ENCODE results near the gene RHBDD3. TPM values are rescaled to one million over a fixed set of nuclear protein-coding genes. Genes with fewer than 3 reads are reported as not detected.

Gene RHBDD3
- total and polyA plus RNA-seq, 9 of the 15 experiments (the other 6 are each of a cell fraction or from before 2014, with no cell fraction given): 0.32 to 35.6 (median 14.0) TPM

- Histone ChIP-seq H3K9me3 (replicated peaks; ENCODE audit: control insufficient read depth, insufficient read depth, low read depth, low read length) (no peaks in the 10 kb centered on the region), H3K9ac (ENCODE audit: insufficient read depth in 1 of 2, low read depth in 2 of 2, low read length in 2 of 2) (peak overlapping the region; percentile 77 to 95), H3K79me2 (ENCODE audit: control insufficient read depth, insufficient read depth, low read length) (peaks cover 18% of the 10 kb centered on the region), H3K9me1 (ENCODE audit: control insufficient read depth, insufficient read depth, low read length) (no peaks in the 10 kb centered on the region), H3K4me3 (peak overlapping the region; percentile 81), H3K27me3 (ENCODE audit: control insufficient read depth in 2 of 2, insufficient read depth in 2 of 2, low read length in 2 of 2) (no peaks in the 10 kb centered on the region), H3K4me1 (replicated peaks in 1 of 2; ENCODE audit: control insufficient read depth in 2 of 2, insufficient read depth in 2 of 2, low read length in 2 of 2) (peaks cover 21 to 94% of the 10 kb centered on the region in 2 experiments), H4K20me1 (replicated peaks; ENCODE audit: control insufficient read depth, insufficient read depth, low read length) (no peaks in the 10 kb centered on the region), H3K27ac (ENCODE audit: extremely low read depth, low read depth, low read length) (peak overlapping the region; percentile 94), H3K4me2 (ENCODE audit: insufficient read depth, low read length) (peak overlapping the region; percentile 81), H3K36me3 (ENCODE audit: control insufficient read depth, insufficient read depth, low read length) (peaks cover 8% of the 10 kb centered on the region; the same call in 1 of the 3 replicates), H2AFZ (ENCODE audit: low read depth, low read length) (peak overlapping the region; percentile 98)
- CTCF ChIA-PET (ENCODE audit: low intra/inter-chr PET ratio): no interaction called here
- intact Hi-C loops (cut with micrococcal nuclease) (no loop called here), in situ Hi-C loops (cut with MboI) (no loop called here)
- FAIRE-seq (no peak), ATAC-seq (peak; percentile 80), DNase-seq (ENCODE audit: extremely low read depth in 1 of 4, low spot score in 3 of 4) (peak; percentile 81 to 84 (median 82))
- under 1% methylated on average over 31 of the region's 83 CpGs for WGBS (ENCODE audit: insufficient coverage, low coverage, missing lambda C conversion rate)
- POLR2A ChIA-PET: interaction anchor here (0.6 to 1.2 kb wide), 7 partner anchors 10 to 755 kb away, joined by 3 to 4 read pairs (median 4); no protein-coding TSS in a partner anchor
- no TSS peak for BruUV-seq (replicated peaks)
- TF ChIP-seq, protein P1, sequence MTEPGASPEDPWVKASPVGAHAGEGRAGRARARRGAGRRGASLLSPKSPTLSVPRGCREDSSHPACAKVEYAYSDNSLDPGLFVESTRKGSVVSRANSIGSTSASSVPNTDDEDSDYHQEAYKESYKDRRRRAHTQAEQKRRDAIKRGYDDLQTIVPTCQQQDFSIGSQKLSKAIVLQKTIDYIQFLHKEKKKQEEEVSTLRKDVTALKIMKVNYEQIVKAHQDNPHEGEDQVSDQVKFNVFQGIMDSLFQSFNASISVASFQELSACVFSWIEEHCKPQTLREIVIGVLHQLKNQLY (CRISPR knock-in tag; conservative IDR thresholded peaks at IDR 0.05): no peak
- TF ChIP-seq ZFP36 (IDR thresholded peaks at IDR 0.05; ENCODE audit: low read depth, low read length, partially characterized antibody) (peak; percentile 93), NUFIP1 (IDR thresholded peaks at IDR 0.05; ENCODE audit: partially characterized antibody) (no peak), ZBED1 (IDR thresholded peaks at IDR 0.05) (no peak), CXXC5 (CRISPR knock-in tag; IDR thresholded peaks at IDR 0.05) (peak; percentile 69), ZNF512 (tag; IDR thresholded peaks at IDR 0.05) (no peak), GTF2A2 (tag; IDR thresholded peaks at IDR 0.05) (no peak), KDM1A (IDR thresholded peaks at IDR 0.05) (peak; percentile 78 to 86), POLR2G (IDR thresholded peaks at IDR 0.05; ENCODE audit: low read depth, low read length) (peak; percentile 76), TAF1 (IDR thresholded peaks at IDR 0.05; ENCODE audit: control insufficient read depth, extremely low read depth, insufficient read depth, low read length, severe bottlenecking) (peak; percentile 7), KAT7 (CRISPR knock-in tag; IDR thresholded peaks at IDR 0.05; ENCODE audit: borderline replicate concordance) (peak; percentile 80), ETV5 (CRISPR knock-in tag; IDR thresholded peaks at IDR 0.05; ENCODE audit: low read depth) (0 out of 2 replicates have a peak, but pooled peaks have one; percentile 11), MAZ (CRISPR knock-in tag; conservative IDR thresholded peaks at IDR 0.05 in 1 of 2, IDR thresholded peaks at IDR 0.05 in 1 of 2) (peak; percentile 88 to 92), ESRRA (IDR thresholded peaks at IDR 0.05; ENCODE audit: borderline replicate concordance, low read depth) (peak; percentile 94), NONO (IDR thresholded peaks at IDR 0.05; ENCODE audit: low read depth in 2 of 2, low read length in 1 of 2) (peak in 1 of 2 experiments; percentile 9; a peak in 1 of 4 replicates), KDM5B (IDR thresholded peaks at IDR 0.05; ENCODE audit: insufficient replicate concordance, low read depth, low read length) (peak; percentile 21), NEUROD1 (IDR thresholded peaks at IDR 0.05; ENCODE audit: borderline replicate concordance, low read depth, low read length, partially characterized antibody) (peak; percentile 13)
- TF ChIP-seq, protein P2, sequence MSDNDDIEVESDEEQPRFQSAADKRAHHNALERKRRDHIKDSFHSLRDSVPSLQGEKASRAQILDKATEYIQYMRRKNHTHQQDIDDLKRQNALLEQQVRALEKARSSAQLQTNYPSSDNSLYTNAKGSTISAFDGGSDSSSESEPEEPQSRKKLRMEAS (CRISPR knock-in tag; IDR thresholded peaks at IDR 0.05): 0 out of 2 replicates have a peak, but pooled peaks have one; percentile 12
Measured at GRCh38 chr22:29306835-29307595, 39.2 kb upstream of the RHBDD3 start.

Measured in K562 (cell line).